Dendritic cell treated with granulocyte-macrophage colony-stimulating factor and Interleukin-4, amounts not matched to agents 40 ng/mL and 50 ng/mL, for 4 days (primary cell): ENCODE data around the gene STEAP1.

Source experiments
- H3K27ac Mint-ChIP-seq: one replicate; pipeline ENCODE4 v1.8.0; 2022; ENCODE audit warnings: mild to moderate bottlenecking, mixed read lengths
- H3K27me3 Mint-ChIP-seq: one replicate; pipeline ENCODE4 v1.8.0; 2022; ENCODE audit warnings: mild to moderate bottlenecking, mixed read lengths
- H3K36me3 Mint-ChIP-seq: one replicate; pipeline ENCODE4 v1.8.0; 2022; ENCODE audit warnings: low read depth, mixed read lengths
- H3K4me1 Mint-ChIP-seq: one replicate; pipeline ENCODE4 v1.8.0; 2022; ENCODE audit warnings: low read depth, mixed read lengths
- H3K4me3 Mint-ChIP-seq: one replicate; pipeline ENCODE4 v1.8.0; 2022; ENCODE audit warnings: mild to moderate bottlenecking, moderate library complexity, mixed read lengths
- H3K9me3 Mint-ChIP-seq: one replicate; pipeline ENCODE4 v1.8.0; 2022; ENCODE audit warnings: mixed read lengths
- intact Hi-C: fragments of 100-400 bp; cut with micrococcal nuclease; formaldehyde crosslinking; loops from one replicate; pipeline ENCODE4 v1.15.0; 2022

STEAP1 gene

DNA sequence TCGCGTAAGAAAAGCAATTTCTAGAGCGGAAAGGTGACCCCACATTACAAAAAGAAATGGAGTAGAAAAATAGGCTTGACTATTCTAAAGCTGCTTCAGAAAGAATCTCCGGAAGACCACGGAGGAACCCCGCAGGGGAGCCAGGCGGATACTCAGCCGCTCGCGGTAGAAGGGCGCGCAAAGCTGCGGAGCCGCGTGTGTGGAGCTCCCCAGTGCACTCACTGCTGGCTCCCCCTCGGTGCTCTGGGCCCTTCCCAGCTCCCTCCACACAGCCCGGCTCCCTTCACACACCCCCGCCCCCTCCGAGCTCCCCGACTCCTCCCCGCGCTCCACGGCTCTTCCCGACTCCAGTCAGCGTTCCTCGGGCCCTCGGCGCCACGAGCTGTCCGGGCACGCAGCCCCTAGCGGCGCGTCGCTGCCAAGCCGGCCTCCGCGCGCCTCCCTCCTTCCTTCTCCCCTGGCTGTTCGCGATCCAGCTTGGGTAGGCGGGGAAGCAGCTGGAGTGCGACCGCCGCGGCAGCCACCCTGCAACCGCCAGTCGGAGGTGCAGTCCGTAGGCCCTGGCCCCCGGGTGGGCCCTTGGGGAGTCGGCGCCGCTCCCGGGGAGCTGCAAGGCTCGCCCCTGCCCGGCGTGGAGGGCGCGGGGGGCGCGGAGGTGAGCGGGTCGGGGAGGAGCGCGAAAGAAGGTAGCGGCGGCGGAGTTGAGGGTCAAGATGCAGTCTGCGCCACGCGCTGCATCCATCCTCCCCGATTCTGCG is 57.3 kb downstream of the STEAP1 start, which contains the start of gene STEAP2:
TSS of gene STEAP2 (plus strand) at position 350 of the 758 bp plus-strand sequence. CDS start 13,343 bp downstream, outside the sequence.
- intact Hi-C loops, result no loop called here
- Mint-ChIP-seq H3K36me3 (no peaks in the 10 kb centered on the region), H3K4me3 (peak within 1 kb of the TSS; percentile 61), H3K27me3 (peaks cover 33% of the 10 kb centered on the region), H3K9me3 (no peaks in the 10 kb centered on the region), H3K27ac (no peak within 1 kb of the TSS), H3K4me1 (peaks cover 12% of the 10 kb centered on the region)

DNA sequence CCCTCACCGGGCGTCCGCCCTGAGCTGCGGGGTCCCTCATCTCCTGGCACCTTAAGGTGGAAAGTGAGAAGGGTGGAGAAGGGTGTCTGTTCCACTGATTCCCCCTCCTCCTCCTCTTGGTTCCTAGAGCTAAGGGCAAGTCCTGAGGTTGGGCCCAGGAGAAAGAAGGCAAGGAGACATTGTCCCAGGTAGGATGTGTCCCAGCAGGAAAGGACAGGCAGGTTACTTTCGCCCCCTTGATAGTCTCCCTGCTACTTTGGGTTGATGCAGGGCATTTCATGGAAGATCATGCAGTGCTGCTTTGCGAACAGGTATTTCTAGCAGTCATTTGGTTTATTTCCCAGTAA is 57.9 kb downstream of the STEAP1 start:
- no peak overlapping the region for H3K27ac Mint-ChIP-seq
- H3K4me3 Mint-ChIP-seq, result peak overlapping the region; percentile 61
- no peaks in the 10 kb centered on the region for H3K36me3 Mint-ChIP-seq
- H3K27me3 Mint-ChIP-seq, result peaks cover 33% of the 10 kb centered on the region
- intact Hi-C loops, result no loop called here
- H3K4me1 Mint-ChIP-seq, result peaks cover 12% of the 10 kb centered on the region
- H3K9me3 Mint-ChIP-seq, result no peaks in the 10 kb centered on the region

DNA sequence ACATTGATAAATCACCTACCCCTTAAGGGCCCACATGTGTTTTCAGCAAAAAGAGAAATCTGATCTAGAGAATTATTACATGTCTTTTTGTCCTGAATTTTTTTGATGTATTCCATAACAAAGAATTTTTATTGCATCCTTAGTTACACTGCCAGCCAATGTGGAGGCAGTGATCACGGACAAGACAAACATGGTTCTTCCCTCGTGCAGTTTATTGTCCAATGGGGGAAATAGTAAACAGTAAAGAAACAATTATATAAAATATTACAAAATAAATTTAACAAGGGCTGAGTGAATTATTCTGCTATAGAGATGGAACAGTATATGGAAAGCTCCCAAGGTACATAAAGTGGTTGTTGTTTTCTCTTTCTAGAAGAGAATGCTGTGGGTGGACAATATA is 59.3 kb downstream of the STEAP1 start:
- no peaks in the 10 kb centered on the region for H3K36me3 Mint-ChIP-seq
- H3K27me3 Mint-ChIP-seq, result peaks cover 32% of the 10 kb centered on the region
- H3K9me3 Mint-ChIP-seq, result no peaks in the 10 kb centered on the region
- H3K4me1 Mint-ChIP-seq, result peaks cover 12% of the 10 kb centered on the region
- intact Hi-C loops, result no loop called here
- no peak overlapping the region for H3K27ac Mint-ChIP-seq
- H3K4me3 Mint-ChIP-seq, result no peak overlapping the region
